ENCODE data around the gene KBTBD3.

KBTBD3 gene

GRCh38 chr11:106051103-106051502, 26.0 kb downstream of the KBTBD3 start:
- H3K36me3 ChIP-seq (ENCODE audit: low read length), result no peaks in the 10 kb centered on the region
- no peaks in the 10 kb centered on the region for H3K27me3 ChIP-seq (ENCODE audit: low read length)
- H3K79me2 ChIP-seq (ENCODE audit: insufficient read depth, low read length), result no peaks in the 10 kb centered on the region
- H3K4me2 ChIP-seq (ENCODE audit: low read depth, low read length, poor library complexity, severe bottlenecking), result no peak overlapping the region
- no peaks in the 10 kb centered on the region for H3K9me3 ChIP-seq (ENCODE audit: insufficient read depth, low read length)
- H3K27ac ChIP-seq (ENCODE audit: low read depth, low read length), result no peak overlapping the region
- no peak overlapping the region for H2AFZ ChIP-seq (ENCODE audit: low read depth, low read length, severe bottlenecking)
- H3K9ac ChIP-seq (ENCODE audit: low read length), result no peak overlapping the region
- no peaks in the 10 kb centered on the region for H3K9me2 ChIP-seq (replicated peaks; ENCODE audit: insufficient read depth, low read length)
- no peak for TF ChIP-seq EZH2phosphoT487 (conservative IDR thresholded peaks at IDR 0.05; ENCODE audit: low read length)
- no peak for TF ChIP-seq CTCF (IDR thresholded peaks at IDR 0.05; ENCODE audit: insufficient read depth, low read length, poor library complexity, severe bottlenecking)
- no peak overlapping the region for H3K4me3 ChIP-seq (ENCODE audit: insufficient read depth, low read length, poor library complexity, severe bottlenecking)
- H4K20me1 ChIP-seq (ENCODE audit: low read depth, low read length), result no peaks in the 10 kb centered on the region
- H3F3A ChIP-seq (ENCODE audit: insufficient read depth), result no peaks in the 10 kb centered on the region

- Histone ChIP-seq H3K27ac (ENCODE audit: low read depth, low read length) (no peak overlapping the region), H3K9ac (ENCODE audit: low read length) (no peak overlapping the region), H3F3A (ENCODE audit: insufficient read depth) (no peaks in the 10 kb centered on the region), H2AFZ (ENCODE audit: low read depth, low read length, severe bottlenecking) (no peak overlapping the region), H3K4me3 (ENCODE audit: insufficient read depth, low read length, poor library complexity, severe bottlenecking) (no peak overlapping the region), H3K27me3 (ENCODE audit: low read length) (no peaks in the 10 kb centered on the region), H3K9me2 (replicated peaks; ENCODE audit: insufficient read depth, low read length) (no peaks in the 10 kb centered on the region), H3K4me2 (ENCODE audit: low read depth, low read length, poor library complexity, severe bottlenecking) (no peak overlapping the region), H3K36me3 (ENCODE audit: low read length) (no peaks in the 10 kb centered on the region), H4K20me1 (ENCODE audit: low read depth, low read length) (no peaks in the 10 kb centered on the region), H3K79me2 (ENCODE audit: insufficient read depth, low read length) (no peaks in the 10 kb centered on the region), H3K9me3 (ENCODE audit: insufficient read depth, low read length) (no peaks in the 10 kb centered on the region)
- no peak for TF ChIP-seq EZH2phosphoT487 (conservative IDR thresholded peaks at IDR 0.05; ENCODE audit: low read length)
- TF ChIP-seq CTCF (IDR thresholded peaks at IDR 0.05; ENCODE audit: insufficient read depth, low read length, poor library complexity, severe bottlenecking), result no peak
These were observed 27.2 kb downstream of the KBTBD3 start for GRCh38 chr11:106049727-106050476.

- H3K79me2 ChIP-seq (ENCODE audit: insufficient read depth, low read length), result no peaks in the 10 kb centered on the region
- H3K9me2 ChIP-seq (replicated peaks; ENCODE audit: insufficient read depth, low read length), result no peaks in the 10 kb centered on the region
- no peaks in the 10 kb centered on the region for H3K9me3 ChIP-seq (ENCODE audit: insufficient read depth, low read length)
- H3K4me2 ChIP-seq (ENCODE audit: low read depth, low read length, poor library complexity, severe bottlenecking), result no peak overlapping the region
- H2AFZ ChIP-seq (ENCODE audit: low read depth, low read length, severe bottlenecking), result no peak overlapping the region
- H3K4me3 ChIP-seq (ENCODE audit: insufficient read depth, low read length, poor library complexity, severe bottlenecking), result no peak overlapping the region
- TF ChIP-seq CTCF (IDR thresholded peaks at IDR 0.05; ENCODE audit: insufficient read depth, low read length, poor library complexity, severe bottlenecking) (no peak), EZH2phosphoT487 (conservative IDR thresholded peaks at IDR 0.05; ENCODE audit: low read length) (no peak)
- no peak overlapping the region for H3K9ac ChIP-seq (ENCODE audit: low read length)
- H3F3A ChIP-seq (ENCODE audit: insufficient read depth), result no peaks in the 10 kb centered on the region
- no peaks in the 10 kb centered on the region for H3K27me3 ChIP-seq (ENCODE audit: low read length)
- H4K20me1 ChIP-seq (ENCODE audit: low read depth, low read length), result no peaks in the 10 kb centered on the region
- H3K27ac ChIP-seq (ENCODE audit: low read depth, low read length), result no peak overlapping the region
- no peaks in the 10 kb centered on the region for H3K36me3 ChIP-seq (ENCODE audit: low read length)
These were observed 29.5 kb downstream of the KBTBD3 start for GRCh38 chr11:106047631-106048030.
